ENCODE measurements around the gene SYT12. TPM values are rescaled to one million over a fixed set of nuclear protein-coding genes. Genes with fewer than 3 reads are reported as not detected.

Gene SYT12
- total and polyA plus RNA-seq, 9 of the 15 experiments (the other 6 are each of a cell fraction or from before 2014, with no cell fraction given): 0.03 to 0.11 (median 0.03) TPM; not detected in 4

GRCh38 chr11:67062526-67063373 lies 39.8 kb downstream of the SYT12 start:
- no peaks in the 10 kb centered on the region for H3K9me1 ChIP-seq (ENCODE audit: control insufficient read depth, insufficient read depth, low read length)
- TF ChIP-seq ZNF121 (CRISPR knock-in tag; conservative IDR thresholded peaks at IDR 0.05) (peak; percentile 77), NFE2 (IDR thresholded peaks at IDR 0.05; ENCODE audit: low read depth) (peak; percentile 46), YBX1 (IDR thresholded peaks at IDR 0.05) (no peak), KLF16 (IDR thresholded peaks at IDR 0.05) (no peak), NCOA6 (IDR thresholded peaks at IDR 0.05) (no peak)
- no peaks in the 10 kb centered on the region for H4K20me1 ChIP-seq (replicated peaks; ENCODE audit: control insufficient read depth, insufficient read depth, low read length)
- ChIA-PET POLR2A (interaction anchor here (0.6 to 1.5 kb wide), 3 partner anchors 8 to 163 kb away, joined by 3 to 6 read pairs (median 3); no protein-coding TSS in a partner anchor), CTCF (ENCODE audit: low intra/inter-chr PET ratio) (no interaction called here)
- no peak overlapping the region for H2AFZ ChIP-seq (ENCODE audit: low read depth, low read length)
- H3K79me2 ChIP-seq (ENCODE audit: control insufficient read depth, insufficient read depth, low read length): no peaks in the 10 kb centered on the region
- DNase-seq (ENCODE audit: extremely low read depth in 1 of 4, low spot score in 3 of 4): no peak
- BruUV-seq (replicated peaks): no TSS peak
- no peaks in the 10 kb centered on the region for H3K9me3 ChIP-seq (replicated peaks; ENCODE audit: control insufficient read depth, insufficient read depth, low read depth, low read length)
- no peak for FAIRE-seq
- no peaks in the 10 kb centered on the region for H3K36me3 ChIP-seq (ENCODE audit: control insufficient read depth, insufficient read depth, low read length)
- no peak overlapping the region for H3K4me3 ChIP-seq
- peak overlapping the region in 1 of 2 experiments; percentile 26; a peak in 1 of 4 replicates for H3K9ac ChIP-seq (ENCODE audit: insufficient read depth in 1 of 2, low read depth in 2 of 2, low read length in 2 of 2)
- in situ Hi-C loops (cut with MboI): no loop called here
- H3K27ac ChIP-seq (ENCODE audit: extremely low read depth, low read depth, low read length): no peak overlapping the region
- no peak overlapping the region for H3K4me2 ChIP-seq (ENCODE audit: insufficient read depth, low read length)
- no peak; the same call in 2 of the 3 replicates for ATAC-seq
- WGBS (ENCODE audit: insufficient coverage, low coverage, missing lambda C conversion rate): 30% methylated on average over 12 of the region's 13 CpGs
- H3K27me3 ChIP-seq (ENCODE audit: control insufficient read depth in 2 of 2, insufficient read depth in 2 of 2, low read length in 2 of 2): no peaks in the 10 kb centered on the region
- peaks cover 3 to 20% of the 10 kb centered on the region in 2 experiments; a peak in 3 of 5 replicates for H3K4me1 ChIP-seq (replicated peaks in 1 of 2; ENCODE audit: control insufficient read depth in 2 of 2, insufficient read depth in 2 of 2, low read length in 2 of 2)
- intact Hi-C loops (cut with micrococcal nuclease): no loop called here

GRCh38 chr11:67066333-67066709 lies 43.4 kb downstream of the SYT12 start:
- intact Hi-C loops (cut with micrococcal nuclease): no loop called here
- BruUV-seq (replicated peaks): no TSS peak
- Histone ChIP-seq H3K9me3 (replicated peaks; ENCODE audit: control insufficient read depth, insufficient read depth, low read depth, low read length) (no peaks in the 10 kb centered on the region), H3K4me3 (no peak overlapping the region), H3K79me2 (ENCODE audit: control insufficient read depth, insufficient read depth, low read length) (no peaks in the 10 kb centered on the region), H3K4me2 (ENCODE audit: insufficient read depth, low read length) (no peak overlapping the region), H3K27ac (ENCODE audit: extremely low read depth, low read depth, low read length) (no peak overlapping the region), H2AFZ (ENCODE audit: low read depth, low read length) (no peak overlapping the region), H3K4me1 (replicated peaks in 1 of 2; ENCODE audit: control insufficient read depth in 2 of 2, insufficient read depth in 2 of 2, low read length in 2 of 2) (peaks cover 0 to 23% of the 10 kb centered on the region in 2 experiments; a peak in 2 of 5 replicates), H3K9me1 (ENCODE audit: control insufficient read depth, insufficient read depth, low read length) (no peaks in the 10 kb centered on the region), H3K27me3 (ENCODE audit: control insufficient read depth in 2 of 2, insufficient read depth in 2 of 2, low read length in 2 of 2) (peaks cover 0 to 11% of the 10 kb centered on the region in 2 experiments; a peak in 2 of 5 replicates), H4K20me1 (replicated peaks; ENCODE audit: control insufficient read depth, insufficient read depth, low read length) (no peaks in the 10 kb centered on the region), H3K36me3 (ENCODE audit: control insufficient read depth, insufficient read depth, low read length) (no peaks in the 10 kb centered on the region), H3K9ac (ENCODE audit: insufficient read depth in 1 of 2, low read depth in 2 of 2, low read length in 2 of 2) (peak overlapping the region in 1 of 2 experiments; percentile 26; a peak in 1 of 4 replicates)
- ChIA-PET CTCF (ENCODE audit: low intra/inter-chr PET ratio) (no interaction called here), POLR2A (interaction anchor here (1.0 kb wide), 2 partner anchors 9 to 11 kb away, joined by 4 read pairs; no protein-coding TSS in a partner anchor)
- FAIRE-seq (no peak), ATAC-seq (no peak), DNase-seq (ENCODE audit: extremely low read depth in 1 of 4, low spot score in 3 of 4) (no peak)
- WGBS (ENCODE audit: insufficient coverage, low coverage, missing lambda C conversion rate): 63% methylated on average over 3 of the region's 3 CpGs
- TF ChIP-seq ZBTB33 (CRISPR knock-in tag; IDR thresholded peaks at IDR 0.05) (0 out of 2 replicates have a peak, but pooled peaks have one; percentile 6), ZNF3 (CRISPR knock-in tag; IDR thresholded peaks at IDR 0.05) (no peak)
- in situ Hi-C loops (cut with MboI): no loop called here

Data from K562 (cell line).